IMR-90 (cell line): ENCODE data around the gene CLIC1.

Experiments
- BHLHE40 ChIP-seq: fragments of 150-350 bp; IDR thresholded peaks from 2 replicates; pipeline ENCODE4 v1.6.1; 2016; ENCODE audit warnings: mild to moderate bottlenecking, low read depth, low read length
- CHD1 ChIP-seq: IDR thresholded peaks from 2 replicates; pipeline ENCODE4 v1.6.1; 2012; ENCODE audit warnings: low read depth, low read length, improper control_type of control experiment
- CTCF ChIP-seq: conservative IDR thresholded peaks from 2 replicates; pipeline ENCODE4 v1.5.1; 2012; ENCODE audit warnings: mild to moderate bottlenecking, low read depth, low read length, improper control_type of control experiment
- ELK1 ChIP-seq: fragments of 150-350 bp; IDR thresholded peaks from 2 replicates; pipeline ENCODE4 v1.6.1; 2016; ENCODE audit warnings: low read depth, mild to moderate bottlenecking, low read length, moderate library complexity, borderline replicate concordance
- MAFK ChIP-seq: IDR thresholded peaks from 2 replicates; pipeline ENCODE4 v1.6.1; 2012; ENCODE audit warnings: low read depth, low read length, improper control_type of control experiment
- MXI1 ChIP-seq: IDR thresholded peaks from 2 replicates; pipeline ENCODE4 v1.6.1; 2012; ENCODE audit warnings: low read depth, mild to moderate bottlenecking, low read length, moderate library complexity, borderline replicate concordance
- NFE2L2 ChIP-seq: fragments of 150-350 bp; IDR thresholded peaks from 2 replicates; pipeline ENCODE4 v1.6.1; 2016; ENCODE audit warnings: low read depth, mild to moderate bottlenecking, low read length
- POLR2A ChIP-seq: IDR thresholded peaks from 2 replicates; pipeline ENCODE4 v1.6.1; 2012; ENCODE audit warnings: mild to moderate bottlenecking, low read depth, low read length
- RAD21 ChIP-seq: IDR thresholded peaks from 2 replicates; pipeline ENCODE4 v1.6.1; 2012; ENCODE audit warnings: low read length, improper control_type of control experiment
- RCOR1 ChIP-seq: IDR thresholded peaks from 2 replicates; pipeline ENCODE4 v1.6.1; 2012; ENCODE audit warnings: mild to moderate bottlenecking, low read length, improper control_type of control experiment; ENCODE audit not compliant: insufficient replicate concordance
- RFX5 ChIP-seq: IDR thresholded peaks from 2 replicates; pipeline ENCODE4 v1.8.0; 2012; ENCODE audit warnings: low read depth, mild to moderate bottlenecking, low read length, moderate library complexity
- SMC3 ChIP-seq: fragments of 150-350 bp; IDR thresholded peaks from 2 replicates; pipeline ENCODE4 v1.6.1; 2016; ENCODE audit warnings: low read depth, mild to moderate bottlenecking, antibody characterized with exemption, low read length, moderate library complexity
- USF2 ChIP-seq: fragments of 150-350 bp; IDR thresholded peaks from 2 replicates; pipeline ENCODE4 v1.6.1; 2017; ENCODE audit warnings: mild to moderate bottlenecking, antibody characterized with exemption, low read length, low read depth

GRCh38 chr6:31742894-31743293 is 6.6 kb upstream of the CLIC1 start:
- TF ChIP-seq CTCF (no peak), RCOR1 (no peak), MXI1 (no peak), POLR2A (no peak), USF2 (no peak), CHD1 (no peak), NFE2L2 (no peak), ELK1 (no peak), SMC3 (no peak), MAFK (no peak), RAD21 (no peak), RFX5 (no peak), BHLHE40 (no peak)
